AG09319 (cell line): ENCODE results near the gene ANKRD9.

ENCODE experiments used
- DNase-seq: peaks from one replicate; pipeline ENCODE4 v3.0.0-alpha.2; 2010; ENCODE audit warnings: low read depth; ENCODE audit errors: extremely low read depth
- TF ChIP-seq, protein P1 (sequence below): IDR thresholded peaks from 2 replicates; pipeline ENCODE4 v1.5.1; 2011; ENCODE audit warnings: low read depth, mild to moderate bottlenecking, inconsistent platforms, low read length, moderate library complexity

ANKRD9 gene

DNA sequence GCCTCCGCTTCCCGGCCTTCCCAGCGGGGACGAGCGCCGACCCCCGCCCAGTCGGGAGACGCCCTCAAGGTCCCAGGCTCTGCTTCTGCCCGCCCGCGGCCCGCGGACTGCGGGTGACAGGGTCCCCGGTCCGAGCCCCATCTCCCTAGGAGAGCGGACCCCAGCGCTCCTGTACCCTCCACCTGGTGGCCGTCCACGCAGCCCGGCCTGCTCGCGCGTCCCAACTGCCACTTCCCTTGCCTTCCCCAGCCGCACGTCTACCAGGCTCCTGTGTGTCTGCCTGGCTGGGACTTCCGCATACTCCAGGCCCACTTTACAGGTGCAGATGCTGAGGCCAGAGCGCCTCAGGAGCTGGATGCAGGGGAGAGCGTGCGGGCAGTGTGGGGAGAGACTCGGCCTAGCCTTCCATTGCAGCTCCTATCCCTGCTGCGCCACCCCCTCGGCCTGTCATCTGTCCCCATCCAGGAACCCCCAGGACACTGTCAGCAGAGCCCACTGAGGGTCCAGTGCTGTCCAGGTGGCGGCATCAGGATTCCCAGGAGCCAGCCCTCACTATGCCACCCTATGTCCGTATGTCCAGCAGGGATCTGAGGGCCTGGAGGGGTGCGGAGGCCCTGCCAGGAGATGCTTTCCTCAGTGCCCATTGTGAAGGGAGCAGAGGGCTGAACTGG is 8.0 kb upstream of the ANKRD9 start:
- TF ChIP-seq, protein P1, sequence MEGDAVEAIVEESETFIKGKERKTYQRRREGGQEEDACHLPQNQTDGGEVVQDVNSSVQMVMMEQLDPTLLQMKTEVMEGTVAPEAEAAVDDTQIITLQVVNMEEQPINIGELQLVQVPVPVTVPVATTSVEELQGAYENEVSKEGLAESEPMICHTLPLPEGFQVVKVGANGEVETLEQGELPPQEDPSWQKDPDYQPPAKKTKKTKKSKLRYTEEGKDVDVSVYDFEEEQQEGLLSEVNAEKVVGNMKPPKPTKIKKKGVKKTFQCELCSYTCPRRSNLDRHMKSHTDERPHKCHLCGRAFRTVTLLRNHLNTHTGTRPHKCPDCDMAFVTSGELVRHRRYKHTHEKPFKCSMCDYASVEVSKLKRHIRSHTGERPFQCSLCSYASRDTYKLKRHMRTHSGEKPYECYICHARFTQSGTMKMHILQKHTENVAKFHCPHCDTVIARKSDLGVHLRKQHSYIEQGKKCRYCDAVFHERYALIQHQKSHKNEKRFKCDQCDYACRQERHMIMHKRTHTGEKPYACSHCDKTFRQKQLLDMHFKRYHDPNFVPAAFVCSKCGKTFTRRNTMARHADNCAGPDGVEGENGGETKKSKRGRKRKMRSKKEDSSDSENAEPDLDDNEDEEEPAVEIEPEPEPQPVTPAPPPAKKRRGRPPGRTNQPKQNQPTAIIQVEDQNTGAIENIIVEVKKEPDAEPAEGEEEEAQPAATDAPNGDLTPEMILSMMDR = no peak; the same call in 1 of the 2 replicates
- no peak for DNase-seq

DNA sequence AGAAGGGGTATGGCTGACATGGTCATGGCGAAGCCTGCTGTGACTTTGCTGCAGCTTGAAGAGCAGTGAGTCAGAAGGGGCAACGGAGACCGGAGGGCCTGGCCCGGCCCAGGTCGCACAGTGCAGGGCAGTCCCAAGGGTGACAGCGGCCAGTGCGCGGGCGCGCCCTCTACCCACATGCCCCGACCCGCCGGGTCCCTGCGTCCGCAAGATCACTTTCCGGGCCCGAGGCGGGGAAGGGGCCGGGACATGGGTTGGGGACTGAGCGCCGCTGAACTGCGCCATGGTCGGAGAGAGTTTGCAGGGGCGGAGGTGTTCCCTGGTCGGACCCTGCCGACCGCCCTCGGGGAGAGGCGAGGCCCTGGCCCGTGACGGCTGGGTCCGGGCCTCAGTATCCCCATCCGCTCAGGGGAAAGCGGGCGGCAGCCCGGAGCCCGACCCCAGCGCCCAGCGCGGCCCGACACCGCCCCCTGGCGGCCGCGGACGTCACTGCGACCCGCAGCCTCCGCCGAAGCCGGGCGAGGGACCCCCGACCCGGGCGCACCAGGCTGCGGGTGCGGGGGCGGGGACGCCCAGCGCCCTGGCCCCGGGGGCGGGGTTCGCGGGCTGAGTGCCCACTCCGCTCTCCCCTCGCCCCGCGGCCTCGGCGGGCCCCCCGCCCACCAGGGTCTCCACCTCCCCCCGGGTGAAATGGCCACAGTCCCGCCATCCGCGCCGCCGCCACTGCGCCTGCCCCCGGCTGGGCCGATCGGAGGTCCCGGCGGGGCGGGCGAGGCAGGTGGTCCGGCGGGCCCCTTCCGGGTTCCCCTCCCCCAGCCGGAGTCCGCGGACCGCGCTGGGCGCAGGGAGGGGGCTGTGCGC is 7.2 kb upstream of the ANKRD9 start:
- no peak for DNase-seq
- TF ChIP-seq, protein P1 = peak; percentile 34

DNA sequence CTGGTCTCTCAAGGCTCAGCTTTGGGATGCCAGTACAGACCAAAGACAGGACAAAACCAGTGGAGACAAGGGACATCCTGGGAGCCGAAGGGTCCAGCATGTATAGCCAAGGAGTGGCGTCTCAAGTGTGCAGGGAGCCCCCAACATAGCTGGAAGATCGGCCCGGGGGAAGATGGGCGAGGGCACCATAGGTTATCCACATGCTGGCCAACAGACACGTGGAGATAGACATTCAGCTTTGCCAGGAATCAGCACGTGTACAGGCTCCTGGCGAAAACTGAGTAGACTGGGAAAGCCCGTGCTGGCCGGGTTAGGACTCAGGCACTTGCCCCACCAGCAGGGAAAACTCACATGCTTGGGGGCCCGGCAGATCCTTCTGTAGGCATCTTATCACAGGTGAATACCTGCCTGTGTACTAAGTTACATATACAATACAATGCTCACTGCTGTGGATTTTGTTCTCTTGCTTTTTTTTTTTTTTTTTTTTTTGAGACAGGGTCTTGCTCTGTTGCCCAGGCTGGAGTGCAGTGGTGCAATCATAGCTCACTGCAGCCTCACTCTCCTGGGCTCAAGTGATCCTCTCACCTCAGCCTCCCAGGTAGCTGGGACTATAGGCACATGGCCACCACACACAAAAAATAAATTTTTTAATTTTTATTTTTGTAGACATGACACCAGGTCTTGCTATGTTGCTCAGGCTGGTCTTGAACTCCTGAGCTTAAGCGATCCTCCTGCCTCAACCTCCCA is 5.6 kb upstream of the ANKRD9 start:
- TF ChIP-seq, protein P1 = no peak
- DNase-seq = no peak

- TF ChIP-seq, protein P1 = no peak
- no peak for DNase-seq
Observed at GRCh38 chr14:102513899-102514772, 4.6 kb upstream of the ANKRD9 start.

DNA sequence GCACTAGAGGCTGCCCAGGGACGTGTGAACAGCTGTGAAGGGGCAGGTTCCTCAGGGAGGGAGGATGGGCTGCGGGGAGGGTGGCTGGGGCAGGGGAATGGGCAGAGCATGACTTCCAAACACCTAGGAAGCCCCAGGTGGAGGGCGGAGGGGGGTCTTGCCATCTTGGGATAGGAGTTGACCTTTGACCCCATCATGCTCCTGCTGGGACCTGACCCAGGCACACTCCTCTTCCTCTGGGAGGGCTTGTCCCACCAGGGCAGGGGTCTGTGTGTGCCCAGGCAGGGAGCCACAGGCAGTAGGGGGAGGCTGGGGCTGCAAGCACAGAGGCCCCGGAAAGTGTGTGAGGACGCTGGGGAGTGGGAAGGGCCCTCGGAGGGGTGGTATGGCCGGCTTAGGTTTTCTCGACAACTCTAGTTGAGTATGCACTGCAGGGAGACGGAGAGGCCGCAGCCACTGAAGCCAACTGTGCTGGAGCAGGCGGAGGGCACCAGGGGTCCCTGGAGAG is 3.3 kb upstream of the ANKRD9 start:
- DNase-seq = no peak
- TF ChIP-seq, protein P1 = no peak

- TF ChIP-seq, protein P1 = no peak
- DNase-seq = no peak
Observed at GRCh38 chr14:102511538-102511937, 2.0 kb upstream of the ANKRD9 start.
